Hepatocyte (in vitro differentiated cells): Measurements from ENCODE around the gene KCTD10.

ENCODE experiments used
- EZH2 ChIP-seq: fragments of 200-600 bp; sonication (generic); IDR thresholded peaks from 2 replicates; pipeline ENCODE4 v1.6.1; 2016; ENCODE audit warnings: antibody characterized with exemption, mild to moderate bottlenecking, borderline replicate concordance
- TF ChIP-seq, protein P1 (sequence below): fragments of 200-600 bp; sonication (generic); IDR thresholded peaks from 2 replicates; pipeline ENCODE4 v1.5.1; 2016; ENCODE audit warnings: antibody characterized with exemption, mild to moderate bottlenecking; ENCODE audit not compliant: poor library complexity

DNA sequence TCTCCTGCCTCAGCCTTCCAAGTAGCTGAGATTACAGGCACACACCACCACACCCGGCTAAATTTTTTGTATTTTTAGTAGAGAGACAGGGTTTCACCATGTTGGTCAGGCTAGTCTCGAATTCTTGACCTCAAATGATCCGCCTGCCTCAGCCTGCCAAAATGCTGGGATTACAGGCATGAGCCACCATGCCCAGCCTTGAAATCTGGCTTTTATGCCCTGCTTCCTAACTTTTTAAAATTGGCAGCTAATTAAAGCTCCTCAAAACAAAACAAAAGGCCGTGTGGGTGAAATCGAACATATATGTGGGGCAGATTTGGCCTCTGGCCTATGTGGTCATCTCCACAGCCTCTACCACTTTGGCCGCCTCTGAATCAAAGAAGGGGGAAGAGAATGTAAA lies 37.9 kb downstream of the KCTD10 start:
- TF ChIP-seq, protein P1, sequence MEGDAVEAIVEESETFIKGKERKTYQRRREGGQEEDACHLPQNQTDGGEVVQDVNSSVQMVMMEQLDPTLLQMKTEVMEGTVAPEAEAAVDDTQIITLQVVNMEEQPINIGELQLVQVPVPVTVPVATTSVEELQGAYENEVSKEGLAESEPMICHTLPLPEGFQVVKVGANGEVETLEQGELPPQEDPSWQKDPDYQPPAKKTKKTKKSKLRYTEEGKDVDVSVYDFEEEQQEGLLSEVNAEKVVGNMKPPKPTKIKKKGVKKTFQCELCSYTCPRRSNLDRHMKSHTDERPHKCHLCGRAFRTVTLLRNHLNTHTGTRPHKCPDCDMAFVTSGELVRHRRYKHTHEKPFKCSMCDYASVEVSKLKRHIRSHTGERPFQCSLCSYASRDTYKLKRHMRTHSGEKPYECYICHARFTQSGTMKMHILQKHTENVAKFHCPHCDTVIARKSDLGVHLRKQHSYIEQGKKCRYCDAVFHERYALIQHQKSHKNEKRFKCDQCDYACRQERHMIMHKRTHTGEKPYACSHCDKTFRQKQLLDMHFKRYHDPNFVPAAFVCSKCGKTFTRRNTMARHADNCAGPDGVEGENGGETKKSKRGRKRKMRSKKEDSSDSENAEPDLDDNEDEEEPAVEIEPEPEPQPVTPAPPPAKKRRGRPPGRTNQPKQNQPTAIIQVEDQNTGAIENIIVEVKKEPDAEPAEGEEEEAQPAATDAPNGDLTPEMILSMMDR, result no peak
- no peak for TF ChIP-seq EZH2
